Measurements from ENCODE around the gene MLYCD.
A peak's percentile ranks its signal among the peaks of the same experiment; 100 is the strongest.

MLYCD gene

GRCh38 chr16:83899272-83899897, 470 bp downstream of the MLYCD start:
- peak in 2 of 3 donors; percentile 14 to 20 for DNase-seq (ENCODE audit: low read depth in 2 of 3, low spot score in 1 of 3)

- DNase-seq (ENCODE audit: low read depth in 2 of 3, low spot score in 1 of 3) = no peak
Measured at GRCh38 chr16:83899978-83900377, 1.1 kb downstream of the MLYCD start.

GRCh38 chr16:83900571-83900970, 1.7 kb downstream of the MLYCD start:
- no peak for DNase-seq (ENCODE audit: low read depth in 2 of 3, low spot score in 1 of 3)

GRCh38 chr16:83901101-83901500, 2.2 kb downstream of the MLYCD start:
- no peak for DNase-seq (ENCODE audit: low read depth in 2 of 3, low spot score in 1 of 3)

GRCh38 chr16:83903751-83904150, 4.8 kb downstream of the MLYCD start:
- DNase-seq (ENCODE audit: low read depth in 2 of 3, low spot score in 1 of 3) = no peak

GRCh38 chr16:83906683-83907082, 7.8 kb downstream of the MLYCD start:
- DNase-seq (ENCODE audit: low read depth in 2 of 3, low spot score in 1 of 3) = no peak

GRCh38 chr16:83907111-83907510, 8.2 kb downstream of the MLYCD start:
- DNase-seq (ENCODE audit: low read depth in 2 of 3, low spot score in 1 of 3) = no peak

- no peak for DNase-seq (ENCODE audit: low read depth in 2 of 3, low spot score in 1 of 3)
Measured at GRCh38 chr16:83907631-83908250, 8.8 kb downstream of the MLYCD start.

- DNase-seq (ENCODE audit: low read depth in 2 of 3, low spot score in 1 of 3) = no peak
Measured at GRCh38 chr16:83908798-83909197, 9.9 kb downstream of the MLYCD start.

GRCh38 chr16:83911290-83911689, 12.4 kb downstream of the MLYCD start:
- DNase-seq (ENCODE audit: low read depth in 2 of 3, low spot score in 1 of 3) = no peak

GRCh38 chr16:83912519-83913244, 13.8 kb downstream of the MLYCD start:
- DNase-seq (ENCODE audit: low read depth in 2 of 3, low spot score in 1 of 3) = no peak

- no peak for DNase-seq (ENCODE audit: low read depth in 2 of 3, low spot score in 1 of 3)
Measured at GRCh38 chr16:83913245-83913633, 14.3 kb downstream of the MLYCD start.

- DNase-seq (ENCODE audit: low read depth in 2 of 3, low spot score in 1 of 3) = no peak
Measured at GRCh38 chr16:83914091-83914710, 15.3 kb downstream of the MLYCD start.

- DNase-seq (ENCODE audit: low read depth in 2 of 3, low spot score in 1 of 3) = no peak
Measured at GRCh38 chr16:83915081-83915480, 16.2 kb downstream of the MLYCD start.

GRCh38 chr16:83915491-83915890, 16.6 kb downstream of the MLYCD start:
- DNase-seq (ENCODE audit: low read depth in 2 of 3, low spot score in 1 of 3) = no peak

- no peak for DNase-seq (ENCODE audit: low read depth in 2 of 3, low spot score in 1 of 3)
Measured at GRCh38 chr16:83917152-83918120, 18.5 kb downstream of the MLYCD start.

GRCh38 chr16:83920894-83921491, 22.1 kb downstream of the MLYCD start:
- DNase-seq (ENCODE audit: low read depth in 2 of 3, low spot score in 1 of 3) = no peak

- DNase-seq (ENCODE audit: low read depth in 2 of 3, low spot score in 1 of 3) = no peak
Measured at GRCh38 chr16:83923581-83924365, 24.9 kb downstream of the MLYCD start.

- DNase-seq (ENCODE audit: low read depth in 2 of 3, low spot score in 1 of 3) = no peak
Measured at GRCh38 chr16:83924686-83925085, 25.8 kb downstream of the MLYCD start.
